ENCODE results near the gene ITFG1.
"Not testable (repeated sequence)": the region's sequence is repeated elsewhere in the genome, so short reads cannot be mapped to it uniquely, and the experiment has no call there.

ITFG1 gene

DNA sequence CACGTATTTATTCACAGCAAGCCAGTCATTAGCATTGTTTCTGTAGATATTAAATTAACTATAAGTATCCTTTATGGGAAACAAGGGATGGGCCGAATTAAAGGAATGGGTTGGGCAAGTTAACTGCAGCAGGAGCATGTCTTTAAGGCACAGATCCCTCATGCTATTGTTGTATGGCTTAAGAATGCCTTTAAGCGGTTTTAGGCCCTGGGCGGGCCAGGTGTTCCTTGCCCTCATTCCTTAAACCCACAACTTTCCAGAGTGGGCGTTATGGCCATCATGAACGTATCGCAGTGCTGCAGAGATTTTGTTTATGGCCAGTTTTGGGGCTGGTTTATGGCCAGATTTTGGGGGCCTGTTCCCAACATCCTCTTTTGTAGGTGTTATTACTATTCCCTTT, 9.3 kb upstream of the ITFG1 start:
- no peaks in the 10 kb centered on the region for H3K36me3 ChIP-seq (replicated peaks)
- TF ChIP-seq, protein P1, sequence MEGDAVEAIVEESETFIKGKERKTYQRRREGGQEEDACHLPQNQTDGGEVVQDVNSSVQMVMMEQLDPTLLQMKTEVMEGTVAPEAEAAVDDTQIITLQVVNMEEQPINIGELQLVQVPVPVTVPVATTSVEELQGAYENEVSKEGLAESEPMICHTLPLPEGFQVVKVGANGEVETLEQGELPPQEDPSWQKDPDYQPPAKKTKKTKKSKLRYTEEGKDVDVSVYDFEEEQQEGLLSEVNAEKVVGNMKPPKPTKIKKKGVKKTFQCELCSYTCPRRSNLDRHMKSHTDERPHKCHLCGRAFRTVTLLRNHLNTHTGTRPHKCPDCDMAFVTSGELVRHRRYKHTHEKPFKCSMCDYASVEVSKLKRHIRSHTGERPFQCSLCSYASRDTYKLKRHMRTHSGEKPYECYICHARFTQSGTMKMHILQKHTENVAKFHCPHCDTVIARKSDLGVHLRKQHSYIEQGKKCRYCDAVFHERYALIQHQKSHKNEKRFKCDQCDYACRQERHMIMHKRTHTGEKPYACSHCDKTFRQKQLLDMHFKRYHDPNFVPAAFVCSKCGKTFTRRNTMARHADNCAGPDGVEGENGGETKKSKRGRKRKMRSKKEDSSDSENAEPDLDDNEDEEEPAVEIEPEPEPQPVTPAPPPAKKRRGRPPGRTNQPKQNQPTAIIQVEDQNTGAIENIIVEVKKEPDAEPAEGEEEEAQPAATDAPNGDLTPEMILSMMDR (IDR thresholded peaks at IDR 0.05; ENCODE audit: low read depth, low read length, missing control alignments): no peak
- in situ Hi-C loops (cut with HindIII; ENCODE audit: low pct_ligation_motif_present, low sequenced_read_pairs): no loop called here

DNA sequence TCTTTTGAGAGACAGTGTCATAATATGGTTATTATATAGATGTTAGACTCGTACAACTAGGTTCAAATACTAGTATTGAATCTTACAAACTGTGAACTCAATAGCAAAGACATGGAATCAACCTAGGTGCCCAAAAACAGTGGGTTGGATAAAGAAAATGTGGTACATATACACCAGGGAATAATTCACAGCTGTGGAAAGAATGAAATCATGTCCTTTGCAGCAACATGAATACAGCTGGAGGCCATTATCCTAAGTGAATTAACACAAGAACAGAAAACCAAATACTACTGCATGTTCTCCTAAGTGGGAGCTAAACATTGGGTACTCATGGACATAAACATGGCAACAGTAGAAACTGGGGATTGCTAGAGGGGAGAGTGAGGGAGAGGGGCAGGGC, 8.4 kb upstream of the ITFG1 start:
- no peak overlapping the region for H3K27ac ChIP-seq
- no peaks in the 10 kb centered on the region for H3K27me3 ChIP-seq (replicated peaks)
- no peak overlapping the region for H3K4me3 ChIP-seq (ENCODE audit: low read depth, low read length)
- in situ Hi-C loops (cut with HindIII; ENCODE audit: low pct_ligation_motif_present, low sequenced_read_pairs): no loop called here
- TF ChIP-seq, protein P1 (IDR thresholded peaks at IDR 0.05; ENCODE audit: low read depth, low read length, missing control alignments): no peak
- DNase-seq: no peak
- H3K36me3 ChIP-seq (replicated peaks): no peaks in the 10 kb centered on the region

More for the DNA sequence above, 9.3 kb upstream of the ITFG1 start:
- DNase-seq: no peak
- Histone ChIP-seq H3K4me3 (ENCODE audit: low read depth, low read length) (no peak overlapping the region), H3K27ac (no peak overlapping the region), H3K27me3 (replicated peaks) (no peaks in the 10 kb centered on the region)

DNA sequence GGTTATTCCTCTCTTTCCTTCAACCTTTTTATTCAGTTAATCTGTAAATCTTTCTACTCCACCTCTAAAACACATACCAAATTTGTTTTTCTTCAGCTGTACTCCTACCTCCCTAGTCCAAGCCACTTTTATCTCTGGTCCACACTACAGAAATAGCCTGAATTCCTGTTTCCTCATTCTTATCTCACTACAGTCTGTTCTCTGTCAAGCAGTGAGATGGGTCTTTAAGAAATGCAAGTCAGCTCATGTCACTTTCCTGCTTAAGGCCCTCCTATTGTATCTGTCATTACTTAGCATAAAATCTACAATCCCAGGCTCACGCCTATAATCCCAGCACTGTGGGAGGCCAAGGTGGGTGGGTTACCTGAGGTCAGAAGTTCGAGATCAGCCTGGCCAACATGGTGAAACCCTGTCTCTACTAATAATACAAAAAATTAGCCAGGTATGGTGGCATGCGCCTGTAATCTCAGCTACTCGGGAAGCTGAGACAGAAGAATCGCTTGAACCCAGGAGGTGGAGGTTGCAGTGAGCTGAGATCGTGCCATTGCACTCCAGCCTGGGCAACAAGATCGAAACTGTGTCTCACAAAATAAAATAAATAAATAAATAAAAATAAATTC, 7.3 kb upstream of the ITFG1 start:
- in situ Hi-C loops (cut with HindIII; ENCODE audit: low pct_ligation_motif_present, low sequenced_read_pairs); H3K36me3 ChIP-seq (replicated peaks); H3K27ac ChIP-seq; H3K27me3 ChIP-seq (replicated peaks); DNase-seq; H3K4me3 ChIP-seq (ENCODE audit: low read depth, low read length): not testable (repeated sequence)

DNA sequence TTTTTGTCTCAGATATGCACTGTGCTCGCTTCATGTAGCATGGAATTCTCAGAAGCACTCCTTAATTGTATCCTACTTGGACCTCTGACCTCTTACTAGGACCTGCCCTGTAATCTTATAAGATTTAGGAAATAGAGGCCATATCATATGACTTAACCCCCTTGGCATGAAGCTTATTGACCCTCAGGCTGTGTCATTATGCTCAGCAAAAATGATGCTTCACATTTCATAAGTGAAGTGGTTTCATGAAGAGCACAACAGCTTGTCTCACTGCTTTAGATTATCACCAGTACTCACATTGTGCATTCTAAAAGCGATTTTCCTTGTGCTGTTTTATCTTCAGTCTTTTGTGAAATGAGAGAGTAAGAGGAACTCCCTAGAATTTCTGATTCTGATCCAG, 6.6 kb upstream of the ITFG1 start:
- H3K27ac ChIP-seq: no peak overlapping the region
- no peaks in the 10 kb centered on the region for H3K27me3 ChIP-seq (replicated peaks)
- no peak overlapping the region for H3K4me3 ChIP-seq (ENCODE audit: low read depth, low read length)
- H3K36me3 ChIP-seq (replicated peaks): no peaks in the 10 kb centered on the region
- in situ Hi-C loops (cut with HindIII; ENCODE audit: low pct_ligation_motif_present, low sequenced_read_pairs): no loop called here
- TF ChIP-seq, protein P1 (IDR thresholded peaks at IDR 0.05; ENCODE audit: low read depth, low read length, missing control alignments): no peak
- no peak for DNase-seq

DNA sequence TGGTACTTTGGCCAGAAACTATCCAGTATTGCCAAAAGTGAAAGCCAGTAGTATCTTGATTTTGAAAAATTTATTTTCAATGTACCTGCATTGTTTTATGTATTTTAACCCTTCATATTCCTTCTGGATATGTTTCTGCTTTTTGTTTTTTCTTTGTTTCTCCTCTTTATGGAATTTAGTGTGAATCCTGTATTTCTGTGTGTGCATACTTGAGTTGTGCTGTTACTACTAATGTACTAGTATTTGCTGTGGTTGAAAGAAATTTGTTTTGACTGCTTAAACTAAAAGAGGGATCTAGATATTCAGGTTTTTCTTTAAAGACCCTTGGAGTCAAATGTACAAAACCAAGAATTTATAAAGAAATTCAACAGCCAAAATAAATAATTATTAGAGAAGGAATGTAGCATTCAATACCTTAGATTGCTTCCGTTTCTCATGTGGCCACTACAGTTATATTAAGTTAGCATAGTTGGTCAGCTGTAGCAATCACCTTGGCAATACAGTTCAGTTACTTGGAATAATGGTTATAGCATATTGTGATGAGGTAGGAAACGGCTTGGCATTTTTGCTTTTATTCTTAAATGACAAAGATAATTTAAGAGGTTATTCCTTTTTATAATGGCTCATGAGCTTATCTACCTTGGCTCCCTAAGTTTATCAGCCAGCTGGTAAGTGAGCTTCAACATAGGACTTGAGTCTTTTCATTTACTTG, 5.2 kb upstream of the ITFG1 start:
- H3K36me3 ChIP-seq (replicated peaks): no peaks in the 10 kb centered on the region
- no peak overlapping the region for H3K27ac ChIP-seq
- TF ChIP-seq, protein P1 (IDR thresholded peaks at IDR 0.05; ENCODE audit: low read depth, low read length, missing control alignments): no peak
- no peak for DNase-seq
- H3K27me3 ChIP-seq (replicated peaks): no peaks in the 10 kb centered on the region
- in situ Hi-C loops (cut with HindIII; ENCODE audit: low pct_ligation_motif_present, low sequenced_read_pairs): no loop called here
- H3K4me3 ChIP-seq (ENCODE audit: low read depth, low read length): no peak overlapping the region

DNA sequence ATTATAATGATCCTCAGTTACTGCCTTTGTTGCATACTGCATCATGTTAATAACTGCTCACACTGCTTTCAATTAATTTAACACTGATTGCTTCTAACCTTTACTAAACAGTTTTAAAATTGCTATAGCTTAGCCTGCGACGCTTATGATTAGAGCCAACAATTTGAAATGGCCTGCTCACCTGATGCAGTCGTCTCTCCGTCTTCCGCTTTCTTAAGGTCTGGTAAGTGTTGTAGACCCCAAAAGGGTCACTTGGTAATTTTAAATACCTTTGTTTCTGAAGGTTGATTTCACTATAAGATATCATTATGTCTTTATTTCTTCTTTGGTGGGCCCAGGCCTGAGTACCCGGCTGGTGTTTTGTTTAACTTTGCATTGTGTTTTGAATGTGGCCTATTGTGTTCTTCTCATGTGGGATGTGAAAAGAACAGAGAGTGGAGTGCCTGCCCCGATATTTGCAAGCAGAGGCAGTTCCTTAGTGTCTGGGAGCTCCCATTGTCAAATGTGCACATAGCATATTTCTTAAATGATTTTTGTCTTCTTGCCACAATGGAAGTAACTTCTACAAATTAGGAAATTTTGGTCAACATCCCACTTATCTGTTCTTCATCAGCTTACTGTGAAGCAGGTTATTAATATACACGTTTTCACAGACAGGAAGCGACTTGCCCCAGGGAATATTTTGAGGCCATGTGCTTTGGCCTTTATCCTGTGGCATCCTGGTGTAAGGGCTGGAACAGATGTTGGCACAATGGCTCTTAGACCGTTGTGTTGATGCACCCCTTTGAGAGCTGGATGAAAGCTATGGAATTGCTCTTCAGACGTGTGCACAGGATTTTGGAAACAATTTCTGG, 3.1 kb upstream of the ITFG1 start:
- no peak for DNase-seq
- in situ Hi-C loops (cut with HindIII; ENCODE audit: low pct_ligation_motif_present, low sequenced_read_pairs): no loop called here
- no peak overlapping the region for H3K4me3 ChIP-seq (ENCODE audit: low read depth, low read length)
- no peaks in the 10 kb centered on the region for H3K36me3 ChIP-seq (replicated peaks)
- no peaks in the 10 kb centered on the region for H3K27me3 ChIP-seq (replicated peaks)
- TF ChIP-seq, protein P1 (IDR thresholded peaks at IDR 0.05; ENCODE audit: low read depth, low read length, missing control alignments): no peak
- no peak overlapping the region for H3K27ac ChIP-seq
